IPS DF 4.7 (cell line): ENCODE results near the gene CEP83.
A peak's percentile ranks its signal among the peaks of the same experiment; 100 is the strongest.
"Not testable (repeated sequence)": the region's sequence is repeated elsewhere in the genome, so short reads cannot be mapped to it uniquely, and the experiment has no call there.

Experiments
- DNase-seq: peaks from one replicate; pipeline ENCODE4 v3.0.0-alpha.2; 2013; ENCODE audit warnings: low spot score; ENCODE audit errors: extremely low read depth

The CEP83 gene

DNA sequence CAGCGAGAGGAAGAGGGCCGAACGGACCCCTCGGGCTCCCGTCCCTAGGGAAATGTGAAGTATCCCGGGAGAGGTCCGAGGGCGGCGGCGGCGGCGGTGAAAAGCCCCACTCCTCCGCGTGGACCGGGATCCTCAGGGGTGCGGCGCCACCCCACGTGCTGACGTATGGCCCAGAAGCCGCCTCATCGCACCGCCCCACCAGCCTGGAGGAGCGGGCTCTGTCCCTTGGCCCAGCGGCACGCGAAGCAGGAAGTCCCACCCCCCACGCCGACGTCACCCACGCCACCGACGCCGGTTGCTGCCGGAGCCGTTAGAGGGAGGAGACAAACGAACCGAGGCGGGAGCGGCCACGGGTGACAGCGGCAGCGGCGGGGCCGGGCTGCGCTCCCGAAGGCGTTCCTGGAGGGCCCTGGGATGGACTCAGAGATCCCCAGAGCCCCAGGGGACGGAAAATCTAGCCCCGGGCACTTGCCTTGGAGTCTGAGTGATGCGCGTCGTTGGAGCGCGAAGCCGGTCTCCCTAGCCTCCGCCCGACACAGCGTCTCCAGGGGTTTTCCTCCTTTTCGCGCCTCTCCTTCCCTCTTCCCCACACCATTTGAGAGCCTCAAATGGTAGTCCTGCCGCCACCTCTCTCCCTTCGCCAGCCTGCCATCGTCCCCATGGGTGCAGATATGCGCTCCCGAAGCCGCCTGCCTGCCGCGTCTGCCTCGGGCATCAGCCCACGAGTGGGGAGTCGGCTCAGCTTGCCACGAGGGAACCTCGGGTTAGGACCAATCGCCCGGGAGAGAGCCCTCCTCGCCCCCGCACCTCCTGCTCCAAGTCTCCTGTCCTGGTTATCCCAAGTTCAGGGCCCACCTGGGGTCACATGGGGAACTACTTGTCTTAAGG lies at the start of gene CEP83:
CEP83 (minus strand) TSS at position 140 of the 888 bp plus-strand sequence. CDS start 47,377 bp downstream, outside the sequence.
- DNase-seq: peak; percentile 60

DNA sequence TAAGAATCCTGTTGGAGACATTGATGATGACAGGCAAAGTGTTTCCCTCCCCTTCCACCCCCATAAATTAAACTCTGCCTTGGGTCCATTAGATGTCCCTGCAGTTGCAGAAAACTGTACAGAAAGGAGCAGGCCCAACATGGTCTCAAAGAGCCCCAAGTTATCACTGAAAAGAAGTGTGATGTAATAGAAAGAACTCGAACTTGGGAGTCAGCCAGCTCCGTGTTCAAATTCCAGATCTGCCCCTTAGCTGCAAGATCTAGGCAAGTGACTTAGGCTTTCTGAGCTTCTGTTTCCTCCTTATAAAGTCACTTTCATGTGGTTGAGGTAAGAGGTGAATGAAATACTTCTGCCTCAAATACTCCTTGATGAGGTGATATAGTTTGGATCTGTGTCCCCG lies 49.6 kb upstream of the CEP83 start:
- no peak for DNase-seq

DNA sequence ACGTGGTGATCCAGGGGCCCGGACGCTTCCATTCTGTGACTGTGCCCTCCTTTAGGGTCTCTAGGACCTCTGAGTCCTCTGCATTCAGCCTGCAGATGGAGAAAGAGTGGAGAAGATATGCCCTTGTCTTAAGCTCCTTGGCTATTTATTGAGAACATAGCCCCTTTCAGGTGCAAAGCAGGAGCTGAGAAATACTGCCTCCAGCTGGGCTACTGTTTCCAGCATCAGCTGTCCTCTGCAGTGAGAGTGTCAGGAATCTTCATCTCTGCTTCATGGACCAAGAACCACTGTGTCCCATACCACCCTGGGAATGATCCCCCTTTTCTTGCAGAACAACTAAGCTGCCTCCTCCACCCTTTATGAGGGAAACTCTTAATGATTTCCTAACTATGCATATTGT lies 47.8 kb upstream of the CEP83 start:
- DNase-seq: no peak

DNA sequence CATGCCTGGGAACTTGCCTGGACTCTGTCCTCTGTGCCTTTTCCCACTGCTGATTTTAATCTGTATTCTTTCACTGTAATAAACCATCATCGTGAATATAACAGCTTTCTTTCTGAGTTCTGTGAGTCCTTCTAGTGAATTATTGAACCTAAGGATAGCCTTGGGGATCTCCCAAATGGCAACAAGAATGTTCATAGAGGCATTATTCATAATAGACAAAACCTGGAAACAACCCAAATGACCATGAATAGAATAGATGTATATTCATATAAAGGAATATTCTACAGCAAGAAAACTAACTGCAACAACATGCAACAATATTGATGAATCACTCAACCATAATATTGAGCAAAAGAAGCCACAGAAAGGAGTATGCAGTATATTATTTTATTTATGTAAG lies 44.7 kb upstream of the CEP83 start:
- DNase-seq: no peak

GRCh38 chr12:94503619-94504018 lies 44.0 kb upstream of the CEP83 start:
- DNase-seq: no peak

DNA sequence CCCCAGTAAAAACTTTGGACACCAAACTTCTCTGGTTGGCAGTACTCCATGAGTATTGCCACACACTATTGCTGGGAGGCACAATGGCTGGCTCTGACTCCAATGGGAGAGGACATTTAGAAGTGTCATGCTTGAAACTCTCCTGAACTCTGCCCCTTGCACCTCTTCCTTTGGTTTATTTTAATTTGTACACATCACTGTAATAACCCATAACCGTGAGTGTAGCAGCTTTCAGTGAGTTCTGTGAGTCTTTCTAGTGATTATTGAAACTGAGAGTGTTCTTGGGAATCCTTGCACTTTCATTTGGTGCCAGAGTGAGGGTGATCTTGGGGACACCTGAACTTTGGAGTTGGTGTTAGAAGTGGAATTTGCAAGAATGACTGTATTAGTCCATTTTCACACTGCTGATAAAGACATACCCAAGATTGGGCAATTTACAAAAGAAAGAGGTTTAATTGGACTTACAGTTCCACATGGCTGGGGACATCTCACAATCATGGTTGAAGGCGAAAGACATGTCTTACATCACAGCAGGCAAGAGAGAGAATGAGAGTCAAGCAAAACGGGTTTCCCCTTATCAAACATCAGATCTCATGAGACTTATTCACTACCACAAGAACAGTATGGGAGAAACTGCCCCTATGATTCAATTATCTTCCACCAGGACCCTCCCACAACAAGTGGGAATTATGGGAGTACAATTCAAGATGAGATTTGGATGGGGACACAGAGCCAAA lies 41.3 kb upstream of the CEP83 start:
- DNase-seq: no peak

DNA sequence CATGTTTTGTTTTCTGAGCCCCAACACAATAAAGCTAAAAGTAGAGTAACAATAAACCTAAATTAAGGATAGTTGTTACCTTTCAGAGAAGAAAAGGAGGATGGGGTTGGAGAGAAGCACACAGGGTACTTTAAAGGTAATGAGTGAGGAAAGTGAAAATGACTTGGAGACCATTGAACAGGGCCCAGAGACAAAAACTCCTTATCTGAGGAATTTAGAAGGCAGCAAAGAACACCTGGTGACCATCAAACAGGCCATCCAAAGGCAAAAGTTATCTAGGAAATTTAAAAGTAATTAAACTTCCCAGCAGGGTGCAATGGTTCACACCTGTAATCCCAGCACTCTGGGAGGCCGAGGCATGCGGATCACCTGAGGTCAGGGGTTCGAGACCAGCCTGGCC lies 39.0 kb upstream of the CEP83 start:
- DNase-seq: no peak

DNA sequence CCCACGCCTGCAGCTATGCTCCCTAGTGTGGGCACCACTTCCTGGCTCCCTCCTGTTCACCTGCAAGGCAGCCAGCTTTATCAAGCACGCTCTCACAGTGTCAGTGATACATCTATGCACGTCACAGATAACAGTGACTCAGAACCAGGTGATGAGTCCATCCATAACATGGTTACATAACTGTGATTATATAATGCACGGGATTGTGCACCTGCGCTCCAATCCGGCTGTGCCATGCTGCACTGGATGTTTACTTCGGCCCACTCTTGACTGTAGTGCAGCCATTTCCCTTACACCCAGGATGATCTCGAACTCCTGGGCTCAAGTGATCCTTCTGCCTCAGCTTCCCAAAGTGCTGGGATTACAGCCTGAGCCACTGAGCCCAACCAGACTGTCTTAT lies 38.4 kb upstream of the CEP83 start:
- no peak for DNase-seq

DNA sequence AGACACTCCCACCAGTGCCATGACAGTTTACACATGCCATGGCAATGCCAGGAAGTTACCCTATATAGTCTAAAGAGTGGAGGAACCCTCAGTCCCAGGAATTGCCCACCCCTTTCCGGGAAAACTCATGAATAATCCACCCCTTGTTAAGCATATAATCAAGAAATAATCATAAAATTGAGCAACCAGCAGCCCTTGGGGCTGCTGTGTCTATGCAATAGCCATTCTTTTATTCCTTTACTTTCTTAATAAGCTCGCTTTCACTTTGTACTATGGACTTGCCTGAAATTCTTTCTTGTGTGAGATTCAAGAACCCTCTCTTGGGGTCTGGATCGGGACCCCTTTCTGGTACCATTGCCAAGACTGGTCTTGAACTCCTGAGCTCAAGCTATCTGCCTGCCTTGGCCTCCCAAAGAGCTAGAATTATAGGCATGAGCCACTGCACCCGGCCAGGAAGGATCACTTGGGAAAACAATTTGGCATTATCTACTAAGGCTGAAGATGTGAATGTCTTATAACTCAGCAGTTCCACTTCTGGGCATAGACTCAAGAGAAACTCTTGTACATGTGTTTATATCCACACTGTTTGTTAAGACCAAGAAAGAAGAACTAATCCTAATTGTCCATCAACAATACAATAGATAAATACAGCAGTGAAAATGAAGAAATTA lies 35.9 kb upstream of the CEP83 start:
- no peak for DNase-seq

DNA sequence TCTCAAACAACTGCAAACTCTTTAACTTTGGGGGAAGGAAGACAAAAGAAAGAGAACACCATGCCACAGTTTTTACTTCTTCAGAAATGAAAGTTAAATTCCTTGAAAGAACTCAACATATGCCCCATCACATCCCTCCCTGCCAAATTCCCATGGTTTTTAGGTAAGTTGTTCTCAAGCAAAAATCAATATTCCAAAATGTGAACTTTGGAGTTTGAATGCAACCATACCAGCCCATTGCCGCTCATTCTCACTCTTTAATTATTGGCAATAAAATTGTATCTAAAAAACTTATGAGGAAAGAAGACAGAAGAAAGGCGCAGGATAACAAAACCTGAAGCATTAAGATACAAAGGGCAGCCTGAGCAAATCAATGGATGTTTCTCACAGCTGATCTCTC lies 31.8 kb upstream of the CEP83 start:
- no peak for DNase-seq

GRCh38 chr12:94488463-94488862 lies 28.8 kb upstream of the CEP83 start:
- DNase-seq: no peak

DNA sequence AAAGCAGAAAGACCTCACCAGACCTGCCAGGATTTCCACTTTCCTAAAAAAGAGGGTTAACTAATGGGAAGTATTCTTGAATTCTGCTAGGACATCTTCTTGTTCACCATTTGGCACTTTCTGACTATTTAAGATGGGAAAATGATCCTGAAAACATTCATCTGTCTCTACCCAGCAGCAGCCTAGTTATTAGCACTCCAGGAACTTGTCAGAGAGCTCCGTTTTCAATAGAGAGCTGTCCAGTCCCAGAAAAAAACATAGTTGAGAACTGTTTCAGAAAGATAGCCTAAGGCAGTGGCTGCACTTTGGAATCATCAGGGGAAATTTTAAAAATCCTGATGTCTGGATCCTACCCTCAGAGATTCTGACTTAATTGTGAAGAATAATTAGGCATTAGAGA lies 22.1 kb upstream of the CEP83 start:
- DNase-seq: no peak

GRCh38 chr12:94469522-94469921 lies 9.9 kb upstream of the CEP83 start:
- DNase-seq: no peak

- no peak for DNase-seq
These were observed 921 bp upstream of the CEP83 start for GRCh38 chr12:94460616-94460959.

GRCh38 chr12:94458877-94459727 lies 565 bp downstream of the CEP83 start:
- no peak for DNase-seq

DNA sequence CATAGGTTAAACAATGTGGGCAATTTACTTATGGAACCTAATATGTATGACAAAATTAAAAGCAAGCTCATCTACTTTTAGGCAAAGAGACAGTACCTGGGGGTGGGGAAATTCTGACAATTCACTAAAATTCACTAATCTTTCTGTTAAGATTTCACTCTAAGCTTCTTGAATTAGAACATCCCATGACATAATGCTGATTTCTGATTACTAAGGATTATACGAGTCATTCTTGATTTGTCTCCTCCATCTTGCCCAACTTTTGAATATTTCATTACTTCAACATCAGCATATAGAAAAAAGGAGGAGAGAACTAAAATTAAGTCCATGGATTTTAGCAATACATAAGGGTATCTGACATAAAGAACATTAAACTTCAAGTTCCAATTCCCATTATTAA lies 2.4 kb downstream of the CEP83 start:
- no peak for DNase-seq

GRCh38 chr12:94454318-94454717 lies 5.3 kb downstream of the CEP83 start:
- DNase-seq: not testable (repeated sequence)

DNA sequence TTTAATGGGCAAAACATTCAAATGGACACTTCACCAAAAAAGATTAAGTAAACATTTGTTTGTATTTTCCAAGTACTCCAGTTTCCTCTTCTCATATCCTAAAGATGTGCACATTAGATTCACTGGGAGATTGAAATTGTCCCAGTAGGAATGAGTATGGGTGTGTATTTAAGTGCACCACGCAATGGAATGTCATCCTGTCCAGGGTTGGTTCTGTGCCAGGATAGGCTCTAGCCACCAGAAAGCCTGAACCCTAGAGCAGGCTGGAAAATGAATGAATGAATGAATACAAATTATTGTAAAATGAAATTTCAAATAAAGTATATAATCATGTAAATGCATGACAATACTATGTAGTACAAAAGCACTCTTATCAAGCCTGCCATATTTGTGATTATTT lies 14.0 kb downstream of the CEP83 start:
- no peak for DNase-seq

DNA sequence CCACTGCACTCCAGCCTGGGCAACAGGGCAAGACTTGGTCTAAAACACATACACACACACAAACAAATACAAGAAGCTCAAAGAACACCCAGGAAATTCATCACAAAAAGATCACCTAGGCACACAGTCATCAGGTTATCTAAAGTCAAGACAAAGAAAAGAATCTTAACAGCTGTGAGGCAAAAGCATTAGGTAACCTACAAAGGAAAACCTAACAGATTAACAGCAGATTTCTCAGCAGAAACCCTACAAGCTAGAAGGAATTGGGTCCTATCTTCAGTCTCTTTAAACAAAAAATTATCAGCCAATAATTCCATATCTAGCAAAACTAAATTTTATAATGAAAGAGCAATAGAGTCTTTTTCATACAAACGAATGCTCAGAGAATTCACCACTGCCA lies 22.4 kb downstream of the CEP83 start:
- no peak for DNase-seq

DNA sequence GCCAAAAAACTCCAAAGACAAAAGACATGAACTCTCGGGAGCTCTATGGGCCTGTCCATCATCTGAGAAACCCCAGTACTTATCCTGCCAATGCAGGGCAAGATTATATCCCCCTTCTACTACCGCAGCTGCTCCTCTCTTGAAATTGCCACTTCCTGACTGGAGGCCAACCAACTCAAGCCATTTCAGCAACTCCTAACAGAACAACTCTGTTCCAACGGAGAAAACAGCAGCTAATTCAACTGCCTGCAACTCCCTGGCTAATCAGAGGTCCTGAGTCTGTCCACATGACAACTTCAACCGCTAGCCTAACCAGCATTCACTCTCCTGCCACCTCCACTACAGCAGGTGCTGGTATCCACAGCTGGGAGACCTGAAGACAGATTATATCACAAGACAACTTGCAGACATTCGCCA lies 24.1 kb downstream of the CEP83 start:
- no peak for DNase-seq

DNA sequence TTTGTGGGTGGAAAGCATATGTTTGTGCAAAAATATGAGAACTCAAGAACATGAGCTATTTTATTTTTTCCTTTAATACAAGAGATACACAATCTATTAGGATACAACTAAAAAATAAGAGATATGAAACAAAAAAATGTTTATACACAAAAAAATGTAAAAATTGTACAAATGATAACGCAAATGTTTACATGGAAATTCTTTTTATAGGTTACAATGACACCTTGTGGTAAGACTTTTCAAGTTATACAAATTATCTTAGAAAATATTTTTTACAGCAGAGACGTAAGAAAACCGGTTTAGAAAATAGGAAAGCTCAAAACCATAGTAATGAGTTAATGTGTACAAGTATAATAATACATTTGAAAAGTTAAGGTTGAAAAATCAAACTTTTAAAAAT lies 25.5 kb downstream of the CEP83 start:
- no peak for DNase-seq
